NCI-H774 (cell line): ENCODE results near the gene HDAC4.

Source experiments
- DNase-seq: peaks from one replicate; lab custom pipeline; 2025; lab: John Stamatoyannopoulos, UW

HDAC4 gene

DNA sequence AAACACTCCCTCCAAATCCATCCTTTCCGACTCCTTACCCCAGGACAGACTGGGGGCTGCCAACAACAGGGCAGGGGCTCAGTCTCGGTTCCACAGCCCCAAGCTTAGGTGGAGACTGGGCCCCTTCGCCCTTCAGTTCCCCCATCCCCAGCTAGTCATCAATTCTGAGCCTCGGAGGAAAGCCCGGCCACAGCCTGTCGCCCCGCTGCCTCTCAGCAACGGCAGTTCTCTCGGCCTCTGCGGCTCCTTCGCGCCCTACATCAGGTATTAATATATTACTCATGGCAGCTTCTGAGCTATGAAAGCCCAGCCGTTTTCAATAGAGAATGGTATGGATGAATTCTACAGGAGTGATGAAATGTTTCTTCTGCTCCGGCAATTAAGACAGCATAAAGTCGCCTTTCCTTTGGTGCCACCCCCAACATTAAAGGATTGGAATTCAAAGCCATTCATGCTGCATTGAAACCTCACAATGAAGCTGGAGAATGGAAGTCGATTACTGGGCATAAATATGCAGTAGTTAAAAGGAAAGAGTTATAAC, 2.8 kb downstream of the HDAC4 start:
- no peak for DNase-seq

DNA sequence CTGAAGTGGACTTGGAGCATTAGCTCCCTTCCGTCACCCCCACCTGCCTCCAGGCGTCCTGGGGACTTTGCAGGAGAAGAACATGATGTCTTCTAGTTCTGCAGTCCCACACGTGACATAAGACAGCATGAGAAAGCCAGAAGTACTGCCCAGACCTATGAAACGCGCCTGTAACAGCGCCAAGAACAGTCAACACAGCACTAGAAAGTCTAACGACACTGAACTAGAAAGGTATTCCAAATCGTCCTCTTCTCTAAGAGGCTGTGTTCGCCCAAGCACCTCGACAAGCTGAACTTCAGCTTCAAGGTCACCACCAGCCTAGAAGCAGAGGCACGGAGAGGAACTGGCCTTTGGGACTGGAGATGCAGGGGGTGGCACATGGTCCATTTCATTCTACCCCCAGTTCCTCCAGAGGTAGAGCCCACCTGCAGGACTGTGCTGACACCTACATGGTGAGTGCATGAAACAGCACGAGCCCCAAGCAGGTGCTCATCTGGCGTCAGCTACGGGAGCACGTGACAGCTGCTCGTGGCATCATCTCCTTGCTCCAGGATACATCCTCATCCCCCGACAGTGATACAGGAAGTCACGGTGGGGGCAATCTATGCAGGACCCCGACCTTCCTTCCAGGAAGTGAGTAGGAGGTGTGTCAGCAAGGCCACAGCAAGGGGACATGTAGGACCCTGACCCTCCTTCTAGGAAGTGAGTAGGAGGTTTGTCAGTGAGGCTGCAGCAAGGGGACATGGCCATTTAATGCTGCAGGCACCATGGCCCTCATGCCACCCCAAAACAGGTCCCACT, 3.7 kb downstream of the HDAC4 start:
- no peak for DNase-seq

DNA sequence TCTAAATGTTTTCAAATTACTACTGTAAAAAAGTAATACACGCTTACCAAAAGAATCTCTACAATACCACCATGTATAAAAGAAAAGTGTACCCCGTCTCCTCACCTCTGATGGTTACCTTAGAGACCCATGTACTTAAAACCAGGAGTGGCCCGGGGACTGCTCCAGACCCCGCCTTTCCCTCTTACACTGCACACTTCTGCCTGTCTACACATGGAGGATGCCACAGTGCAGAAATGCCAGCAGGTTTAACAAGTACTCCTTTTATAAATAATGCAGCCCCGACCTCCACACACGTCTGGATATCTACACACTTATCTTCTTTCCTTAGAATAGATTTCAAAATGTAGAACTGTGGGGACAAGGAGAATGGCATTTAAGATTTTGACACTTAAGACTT, 5.3 kb downstream of the HDAC4 start:
- no peak for DNase-seq

DNA sequence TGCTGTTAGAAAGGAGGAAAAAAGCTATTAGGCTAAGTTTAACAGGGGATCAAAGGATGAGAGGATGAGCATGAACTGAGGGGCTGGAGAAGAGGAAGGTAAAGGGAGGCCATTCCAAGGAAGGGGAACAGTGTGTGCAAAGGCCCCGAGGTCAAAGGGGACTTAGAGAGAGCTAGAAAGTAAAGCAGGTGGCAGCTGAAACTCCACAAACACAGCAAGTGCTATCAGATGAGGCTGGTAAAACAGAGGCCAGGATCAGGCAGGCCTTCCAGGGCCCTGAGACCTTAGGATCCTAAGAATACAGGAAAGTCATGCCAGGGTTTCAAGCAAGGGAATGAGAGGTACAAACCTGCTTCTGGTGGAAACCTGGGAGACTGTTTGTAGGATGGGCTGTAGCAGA, 5.8 kb downstream of the HDAC4 start:
- no peak for DNase-seq

DNA sequence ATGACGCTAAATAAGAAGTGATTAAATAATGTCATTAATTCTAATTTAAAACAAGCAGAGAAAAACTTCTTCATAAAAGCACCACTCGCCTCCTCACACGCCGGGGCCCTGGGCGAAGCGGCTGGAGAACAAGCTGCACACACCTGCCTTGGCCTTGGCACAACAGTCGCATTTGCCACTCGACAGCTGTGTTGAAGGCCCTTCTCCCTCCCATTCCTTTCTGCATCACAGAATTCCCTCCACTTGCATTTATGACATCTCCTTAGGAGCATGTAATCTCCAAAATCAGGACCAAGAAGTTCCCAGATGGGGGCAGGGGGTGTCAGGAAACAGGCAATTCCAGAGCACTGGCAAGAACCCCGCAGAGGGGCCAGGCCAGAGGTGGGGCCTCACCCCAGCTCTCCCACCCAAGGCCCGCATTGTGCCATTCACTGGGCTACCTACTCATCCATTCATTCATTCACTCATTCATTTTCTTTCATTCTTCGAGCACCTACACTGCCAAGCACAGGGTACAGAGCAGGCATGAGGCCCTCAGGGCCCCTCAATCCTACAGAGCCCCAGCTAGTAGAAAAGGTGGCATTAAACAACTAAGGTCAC, 6.4 kb downstream of the HDAC4 start:
- peak; percentile 23 for DNase-seq

DNA sequence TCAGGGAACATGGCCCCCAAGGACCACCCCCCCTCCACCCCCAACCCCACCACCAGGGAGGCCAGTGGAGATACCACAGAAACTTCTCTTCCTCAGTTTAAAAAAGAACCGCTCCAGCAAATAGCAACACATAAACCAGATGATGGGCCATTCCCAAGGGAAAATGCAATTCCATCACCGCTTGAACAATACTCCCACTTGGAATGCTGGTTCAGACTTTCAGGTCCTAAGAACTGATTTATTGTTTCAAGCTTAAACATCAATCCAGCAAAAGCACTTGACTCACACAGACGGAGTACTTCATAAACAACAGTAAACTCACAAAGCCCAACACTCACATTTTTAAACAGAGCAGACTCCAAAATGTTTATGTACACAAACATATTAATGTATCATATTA, 6.9 kb downstream of the HDAC4 start:
- DNase-seq: no peak

DNA sequence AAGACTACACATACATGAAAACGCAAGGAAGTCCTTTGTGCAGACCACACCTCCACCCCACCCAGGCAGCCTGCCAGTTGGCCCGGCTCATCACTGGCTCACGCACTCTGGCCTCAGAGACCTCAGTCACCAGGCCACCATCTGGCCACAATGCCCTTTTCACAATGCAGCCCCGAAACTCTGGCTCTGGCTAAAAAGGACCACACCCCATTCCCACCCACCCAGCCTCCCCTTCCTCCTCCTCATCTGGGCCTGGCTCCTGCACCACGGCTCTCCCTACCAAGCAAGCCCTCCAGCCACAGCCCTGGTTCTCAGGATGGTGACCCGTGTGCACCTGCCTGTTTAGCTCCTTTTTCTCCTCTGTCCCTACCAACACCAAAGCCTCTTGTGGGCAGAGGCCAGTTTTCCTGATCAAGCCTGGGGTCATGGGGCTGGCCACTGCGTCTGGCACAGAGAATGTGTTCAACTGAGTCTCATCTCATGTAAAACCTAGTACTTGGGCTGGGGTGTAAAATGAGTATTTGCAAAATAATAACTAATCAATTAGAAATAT, 7.4 kb downstream of the HDAC4 start:
- no peak for DNase-seq

DNA sequence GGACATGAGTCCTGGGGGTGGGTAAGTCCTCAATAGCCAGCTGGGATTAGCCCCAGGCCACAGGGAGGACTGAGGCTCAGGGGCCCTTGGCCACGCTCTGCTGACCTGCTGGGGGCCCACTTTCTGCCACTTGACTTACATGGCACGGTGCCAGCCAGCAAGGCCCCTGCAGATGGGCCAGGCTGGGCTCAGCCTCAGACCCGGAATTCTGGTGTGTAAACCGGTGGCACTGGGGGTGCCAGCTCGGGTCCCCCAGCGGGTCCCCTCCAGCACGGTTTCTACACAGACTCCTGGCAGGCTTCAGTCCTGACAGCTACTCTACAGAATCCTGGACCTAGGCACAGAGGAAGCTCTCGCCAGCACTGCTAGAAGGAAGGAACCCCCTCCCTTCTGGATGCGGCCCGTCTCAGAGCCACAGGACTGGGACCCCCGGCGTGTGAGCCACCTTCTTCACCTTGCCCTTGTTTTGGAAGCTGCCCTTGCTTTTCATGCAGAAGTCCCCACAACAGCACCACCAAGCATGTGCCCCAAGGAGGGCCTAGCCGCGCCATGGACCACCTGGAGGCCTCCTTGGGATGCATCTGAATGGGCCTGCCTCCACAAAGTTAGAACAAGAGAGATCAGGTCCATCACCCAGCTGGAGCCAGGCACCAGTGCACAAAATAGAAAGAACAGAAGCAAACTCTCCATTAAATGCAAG, 8.0 kb downstream of the HDAC4 start:
- DNase-seq: no peak

DNA sequence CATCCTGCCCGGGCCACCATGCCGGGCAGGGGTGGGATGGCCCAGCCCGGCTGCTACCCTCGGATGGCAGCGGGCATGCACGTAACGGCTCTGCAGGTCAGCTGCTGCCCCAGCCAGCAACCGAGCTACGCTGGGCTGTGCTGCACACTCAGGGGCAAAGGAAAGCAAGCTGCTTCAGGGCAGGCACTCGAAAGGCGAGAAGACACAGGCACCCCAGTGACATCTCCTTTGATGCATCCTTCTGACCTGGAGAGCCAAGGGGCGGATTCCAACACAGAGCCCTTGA, 8.8 kb downstream of the HDAC4 start:
- DNase-seq: no peak

DNA sequence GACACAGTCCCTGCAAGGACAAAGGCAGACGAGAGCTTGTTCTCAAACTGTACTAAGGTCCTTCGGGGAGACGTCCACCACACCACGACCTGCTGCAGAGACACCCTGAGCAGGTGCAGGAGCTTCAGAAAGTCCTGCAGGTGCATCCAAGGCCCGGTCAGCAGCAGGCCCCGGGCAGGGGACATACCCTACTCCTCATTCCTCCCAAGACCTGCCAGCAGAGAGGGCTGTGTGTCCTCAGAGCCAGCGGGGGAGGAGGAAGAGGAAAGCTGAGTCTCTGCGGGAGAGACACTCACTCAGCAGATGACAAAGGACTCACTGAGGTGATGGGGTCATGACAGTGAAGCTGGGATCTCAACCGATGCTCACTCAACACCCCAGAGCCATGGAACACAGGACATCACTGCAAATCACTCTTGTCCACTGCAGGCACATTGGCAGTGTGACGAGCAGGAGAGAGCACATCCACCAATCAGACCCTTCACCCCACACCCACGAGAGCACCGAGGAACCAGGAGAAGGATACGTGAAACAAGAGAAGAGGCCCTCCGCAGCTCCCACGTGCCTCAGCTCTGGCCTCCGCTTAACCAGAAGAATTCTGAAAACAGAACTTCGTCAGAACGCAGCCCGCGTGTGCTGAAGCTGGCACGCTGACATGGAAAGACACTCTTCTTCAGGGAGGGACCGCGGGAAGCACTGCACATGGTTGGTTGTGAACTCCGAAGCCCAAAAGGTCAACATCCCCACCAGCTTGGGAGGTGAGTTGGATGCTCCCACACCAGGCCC, 9.3 kb downstream of the HDAC4 start:
- DNase-seq: no peak

DNA sequence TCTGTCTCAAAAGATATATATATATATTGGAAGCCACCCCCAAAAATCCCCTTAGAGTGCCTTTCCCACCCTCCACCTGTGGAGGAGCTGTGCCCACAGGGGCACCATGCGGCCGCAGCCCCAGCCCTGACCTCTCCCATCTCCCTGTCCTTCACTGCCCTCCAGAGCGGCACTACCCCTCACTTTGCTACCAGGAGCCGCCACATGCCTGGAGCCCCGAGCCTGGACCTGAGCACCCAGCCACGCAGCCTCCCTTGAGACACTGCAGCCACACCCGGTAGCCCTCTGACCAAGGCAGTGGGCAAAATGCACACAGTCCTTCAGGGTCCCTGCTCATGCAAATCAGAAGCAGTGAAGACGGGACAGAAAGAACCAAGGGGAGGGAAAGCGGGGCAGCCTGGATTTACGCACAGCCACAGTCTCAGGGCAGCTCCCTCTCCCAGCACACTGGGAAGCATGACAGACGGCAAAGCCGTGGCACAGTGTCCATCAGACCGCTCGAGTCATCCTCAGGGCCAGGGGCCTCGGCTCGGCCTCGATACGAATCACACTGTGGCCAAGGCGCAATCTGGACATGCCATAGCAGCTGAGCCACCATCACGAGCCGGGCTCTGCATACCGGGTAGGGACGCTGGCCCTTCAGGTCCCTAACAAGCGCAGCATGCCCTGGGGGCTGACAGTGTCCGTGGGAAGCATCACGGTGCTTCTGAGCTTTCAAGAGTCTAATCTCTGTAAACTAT, 10.1 kb downstream of the HDAC4 start:
- DNase-seq: no peak

DNA sequence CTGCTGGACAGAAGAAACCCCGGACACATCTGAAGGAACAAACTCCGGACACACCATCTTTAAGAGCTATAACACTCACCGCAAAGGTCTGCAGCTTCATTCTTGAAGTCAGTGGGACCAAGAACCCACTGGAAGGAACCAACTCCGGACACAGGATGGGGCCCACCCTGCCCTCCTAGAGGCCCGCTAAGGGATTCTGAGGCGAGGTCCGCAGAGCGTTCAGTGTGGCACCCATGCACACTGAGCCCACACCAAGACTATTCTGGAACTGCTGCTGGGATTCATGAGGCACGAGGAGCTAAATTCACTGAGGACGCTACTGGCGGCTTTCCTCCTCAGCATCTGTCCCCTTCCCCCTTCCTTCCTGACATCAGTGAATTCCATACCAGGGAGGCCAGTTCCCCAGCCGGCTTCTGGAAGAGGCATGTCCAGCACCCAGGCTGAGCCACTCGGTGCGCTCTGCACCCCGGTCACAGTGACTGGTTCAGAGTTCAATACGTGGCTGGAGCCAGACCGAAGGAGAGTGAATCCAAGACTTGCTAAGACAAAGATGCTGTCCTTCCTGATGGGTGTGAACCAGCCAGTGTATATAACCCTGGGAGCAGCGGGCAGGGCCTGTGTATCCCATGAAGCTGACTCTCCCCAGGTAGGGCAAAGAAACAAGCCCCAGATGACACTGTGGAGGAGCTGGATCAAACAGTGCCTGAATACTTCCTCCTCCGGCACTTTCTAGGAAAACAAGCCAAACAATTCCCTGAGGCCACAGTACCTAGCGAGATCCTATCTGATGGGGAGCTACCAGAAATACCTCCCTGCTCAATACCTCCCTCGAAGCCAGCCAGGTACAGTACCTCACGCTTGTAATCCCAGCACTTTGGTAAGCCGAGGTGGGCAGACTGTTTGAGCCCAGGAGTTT, 11.1 kb downstream of the HDAC4 start:
- DNase-seq: no peak

DNA sequence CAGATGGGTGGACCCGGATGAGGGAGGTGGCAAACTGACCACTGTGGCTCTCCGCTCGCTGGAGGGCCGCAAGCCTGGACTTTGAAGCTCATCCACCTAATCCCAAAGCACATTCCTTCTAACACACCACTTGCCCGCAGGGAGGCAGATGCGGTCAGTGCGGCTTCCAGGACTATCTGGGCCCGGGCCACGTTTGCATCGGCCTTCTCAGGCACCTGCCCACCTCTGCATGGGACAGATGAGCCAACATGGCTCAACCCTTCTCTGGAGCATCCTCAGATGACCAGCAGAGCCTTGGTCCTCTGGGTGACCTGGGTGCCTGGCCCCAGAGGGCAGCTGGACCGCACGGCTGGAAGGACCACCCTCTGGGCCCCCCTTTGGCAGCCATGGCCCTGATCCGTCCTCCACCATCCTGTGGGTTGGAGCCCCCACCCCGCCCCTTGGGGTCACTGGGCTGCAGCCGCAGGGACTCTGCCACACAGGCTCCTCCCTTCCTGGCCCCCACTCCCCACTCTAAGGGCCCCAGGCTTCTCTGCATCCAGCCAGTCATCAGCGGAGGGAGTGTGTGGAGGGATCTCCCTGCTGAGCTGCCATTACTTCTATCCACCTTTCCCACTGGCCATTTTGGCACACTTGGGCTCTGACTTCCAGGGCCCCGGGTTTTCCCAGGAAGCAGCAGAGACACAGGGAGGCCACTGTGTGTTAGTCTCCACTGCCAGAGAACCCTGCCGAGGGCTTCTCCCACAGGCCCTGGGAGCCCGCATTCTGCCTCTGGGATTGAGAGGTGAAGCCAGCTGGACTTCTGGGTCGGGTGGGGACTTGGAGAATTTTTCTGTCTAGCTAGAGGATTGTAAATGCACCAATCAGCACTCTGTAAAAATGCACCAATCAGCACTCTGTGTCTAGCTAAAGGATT, 12.3 kb downstream of the HDAC4 start:
- no peak for DNase-seq

DNA sequence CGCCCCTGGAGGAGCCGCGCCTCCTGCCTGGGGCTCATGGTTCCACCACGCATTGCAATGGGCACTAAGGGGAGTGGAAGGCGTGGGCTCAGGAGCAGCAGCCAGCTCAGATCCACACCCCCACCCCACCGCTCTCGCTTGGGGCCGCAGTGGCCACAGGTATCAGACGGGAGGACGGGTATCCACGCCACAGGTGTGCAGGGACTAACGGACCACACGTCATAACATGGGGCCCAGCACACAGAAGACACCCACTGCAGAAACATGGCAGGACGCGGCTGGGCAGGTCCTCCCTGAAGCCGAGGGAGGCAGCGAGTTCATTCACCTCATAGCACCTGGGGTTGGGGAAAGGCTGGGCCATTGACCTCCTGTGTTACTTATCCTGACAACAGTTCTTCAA, 13.0 kb downstream of the HDAC4 start:
- no peak for DNase-seq

DNA sequence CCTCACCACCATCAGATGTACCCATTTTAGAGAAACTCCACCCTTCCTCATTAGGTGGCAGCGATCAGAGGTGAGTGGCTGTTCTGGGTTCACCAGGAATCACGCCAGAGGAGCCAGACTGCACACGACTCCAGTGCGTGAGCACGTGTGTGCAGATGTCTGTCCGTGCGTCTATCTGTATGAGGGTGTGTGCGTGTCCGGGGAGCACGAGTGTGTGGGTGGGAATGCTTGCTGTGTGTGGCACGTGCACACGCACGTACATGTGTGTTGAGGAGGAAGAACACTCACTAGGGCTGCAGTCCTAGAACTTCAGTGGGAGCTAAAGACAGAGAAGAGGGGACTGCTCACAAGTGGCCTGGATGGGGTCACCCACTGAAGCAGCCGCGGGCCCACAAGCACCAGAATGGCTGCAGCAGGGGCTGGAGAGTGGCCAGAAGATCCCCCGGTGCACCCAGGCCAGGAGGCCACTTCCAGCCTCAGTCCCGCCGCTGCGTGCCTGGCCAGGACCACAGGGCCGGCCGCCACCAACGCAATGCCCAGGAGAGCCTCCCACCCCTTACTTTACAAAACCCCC, 13.9 kb downstream of the HDAC4 start:
- DNase-seq: no peak

DNA sequence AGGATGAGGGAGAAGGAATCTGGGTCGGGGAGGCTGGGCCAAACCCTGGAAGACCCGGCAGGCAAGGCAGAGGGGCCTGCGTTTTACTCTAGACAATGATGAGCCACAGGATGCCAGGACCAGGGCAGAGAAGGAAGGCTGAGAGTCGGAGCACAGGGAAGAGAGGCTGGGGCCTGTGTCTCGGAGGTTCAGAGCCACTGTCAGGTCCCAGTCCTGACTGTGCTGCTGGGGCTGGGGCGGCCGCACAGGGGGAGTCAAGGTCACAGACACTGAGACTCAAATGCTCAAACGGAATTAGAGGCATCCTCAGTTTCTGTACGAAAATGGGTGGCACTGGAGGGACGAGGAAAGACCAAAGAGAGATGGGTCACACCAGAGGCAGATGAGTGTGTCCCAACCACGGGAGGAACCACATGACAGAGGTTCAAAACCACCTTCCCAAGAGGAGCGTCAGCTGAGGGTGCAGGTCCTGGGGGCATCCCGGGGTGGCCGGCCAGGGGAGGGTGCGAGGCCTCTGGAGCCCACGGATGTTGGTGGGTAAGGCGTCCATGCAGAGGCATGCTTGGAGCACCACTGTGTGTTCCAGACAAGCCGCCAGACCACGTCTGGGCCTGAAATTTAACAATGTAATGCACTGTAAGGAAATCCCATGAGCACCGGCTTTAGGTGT, 14.7 kb downstream of the HDAC4 start:
- no peak for DNase-seq

DNA sequence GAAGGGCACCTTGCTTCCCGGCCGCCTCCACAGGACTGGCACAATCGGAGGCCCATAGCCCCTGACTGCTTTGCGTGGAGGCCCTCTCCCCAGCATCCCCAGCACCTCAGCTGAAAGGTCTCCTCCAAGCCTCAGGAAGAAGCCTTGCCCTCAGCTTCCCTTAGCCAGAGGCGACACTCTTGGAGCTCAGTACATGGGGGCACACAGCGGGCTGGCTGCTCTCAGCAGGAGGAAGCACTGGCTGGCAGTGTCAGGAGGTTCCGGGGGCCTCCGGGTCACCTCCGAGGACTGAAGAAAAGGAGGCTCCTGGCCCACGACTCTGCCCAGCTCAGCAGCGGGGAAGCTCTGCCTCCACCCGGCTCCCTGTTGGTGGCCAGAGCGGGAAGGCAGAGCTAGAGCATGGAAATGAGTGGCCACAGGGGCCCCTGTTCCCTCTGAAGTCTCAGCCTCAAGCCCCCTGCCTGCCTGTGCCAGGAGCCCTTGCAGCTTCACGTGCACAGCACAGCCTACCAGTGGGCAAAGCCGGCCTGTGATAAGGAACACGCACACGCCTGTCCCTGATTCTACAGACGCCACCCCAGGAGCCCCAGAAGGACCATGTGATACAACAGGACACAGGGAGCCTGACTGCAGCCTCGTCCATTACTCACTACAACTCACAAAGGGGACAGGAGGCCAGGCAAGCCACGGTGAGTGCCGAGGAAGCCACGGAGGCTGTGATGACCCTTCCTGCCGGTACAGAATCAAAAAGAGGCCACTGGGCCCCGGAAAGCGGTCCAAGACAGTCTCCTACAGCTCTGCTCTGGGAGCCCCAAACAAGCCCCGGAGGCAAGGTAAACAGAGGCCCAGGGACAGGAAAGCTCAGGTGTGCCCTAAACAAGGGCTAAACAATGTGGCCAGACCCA, 15.5 kb downstream of the HDAC4 start:
- no peak for DNase-seq
